Suprapubic skin (tissue), 4 donors: ENCODE results near the gene WNT7A.

Experiments used
- CTCF ChIP-seq, 2 donors: fragments of 200-600 bp in 1 of 2; fragments of 450-650 bp in 1 of 2; sonication (generic) in 1 of 2; IDR thresholded peaks; one replicate each; pipeline ENCODE4 v1.5.1; 2016 to 2019; ENCODE audit warnings: antibody characterized with exemption in 2 of 2, mild to moderate bottlenecking in 1 of 2, moderate library complexity in 1 of 2
- EP300 ChIP-seq: sonication (generic); formaldehyde crosslinking; IDR thresholded peaks from one replicate; pipeline ENCODE4 v1.6.1; 2017; ENCODE audit warnings: antibody characterized with exemption
- POLR2AphosphoS5 ChIP-seq, 3 donors: sonication (generic); formaldehyde crosslinking; IDR thresholded peaks; one replicate each; pipeline ENCODE4 v1.6.1; 2017; ENCODE audit warnings: antibody characterized with exemption in 3 of 3

- no peak for TF ChIP-seq EP300
- TF ChIP-seq CTCF (IDR thresholded peaks at IDR 0.05): no peak
- TF ChIP-seq POLR2AphosphoS5 (IDR thresholded peaks at IDR 0.05): no peak
Observed at GRCh38 chr3:13871791-13872190, 8.1 kb downstream of the WNT7A start.
